HL-60 (cell line): Measurements from ENCODE around the gene IFIT3.

Experiments
- DNase-seq, 2 experiments: peaks; one replicate each; pipeline ENCODE4 v3.0.0-alpha.2; 2010 to 2020; ENCODE audit warnings: low read depth in 1 of 2, low spot score in 1 of 2
- H3K27ac ChIP-seq: fragments of 250-450 bp; sonication (Bioruptor Pico); replicated peaks from 2 replicates; pipeline ENCODE4 v1.5.1; 2020; ENCODE audit warnings: mild to moderate bottlenecking, moderate library complexity
- H3K27me3 ChIP-seq: fragments of 250-450 bp; sonication (Bioruptor Pico); 2 replicates; pipeline ENCODE4 v1.5.1; 2021; ENCODE audit warnings: mild to moderate bottlenecking, moderate library complexity; ENCODE audit not compliant: insufficient read depth, poor library complexity, severe bottlenecking
- H3K4me3 ChIP-seq: replicated peaks from 2 replicates; pipeline ENCODE4 v1.5.1; 2011; ENCODE audit warnings: mild to moderate bottlenecking, control low read depth, low read length; ENCODE audit not compliant: insufficient read depth
- GABPA ChIP-seq: IDR thresholded peaks from 2 replicates; pipeline ENCODE4 v1.6.1; 2012; ENCODE audit warnings: low read depth
- POLR2AphosphoS5 ChIP-seq: IDR thresholded peaks from 2 replicates; pipeline ENCODE4 v1.6.1; 2012; ENCODE audit warnings: low read depth
- SPI1 ChIP-seq: IDR thresholded peaks from 2 replicates; pipeline ENCODE4 v1.6.1; 2012; ENCODE audit warnings: low read depth, mild to moderate bottlenecking, borderline replicate concordance
- TF ChIP-seq, protein P1 (sequence below): IDR thresholded peaks from 2 replicates; pipeline ENCODE4 v1.6.1; 2012; ENCODE audit warnings: low read depth; ENCODE audit not compliant: insufficient replicate concordance
- TF ChIP-seq, protein P2 (sequence below): IDR thresholded peaks from one replicate; pipeline ENCODE4 v1.5.1; 2011; ENCODE audit warnings: low read length, control low read depth, inconsistent platforms; ENCODE audit not compliant: insufficient read depth

Gene IFIT3

DNA sequence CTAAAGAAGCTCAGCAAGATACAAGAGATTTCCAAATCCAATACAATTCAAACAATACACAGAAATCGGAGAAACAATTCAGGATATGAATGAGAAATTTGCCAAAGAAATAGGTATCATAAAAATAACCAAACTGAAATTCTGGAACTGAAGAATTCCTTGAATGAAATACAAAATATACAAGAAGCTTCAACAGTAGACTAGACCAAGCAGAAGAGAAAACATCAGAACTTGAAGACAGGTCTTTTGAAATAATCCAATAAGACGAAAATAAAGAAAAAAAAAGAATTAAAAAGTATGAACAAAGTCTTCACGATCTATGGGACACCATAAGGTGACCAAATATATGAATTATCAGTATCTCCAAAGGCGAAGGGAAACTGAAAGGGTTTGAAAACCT is 28.8 kb upstream of the IFIT3 start:
- no peak overlapping the region for H3K27ac ChIP-seq
- no peak for TF ChIP-seq POLR2AphosphoS5
- TF ChIP-seq SPI1 = no peak
- TF ChIP-seq GABPA = no peak
- TF ChIP-seq, protein P1, sequence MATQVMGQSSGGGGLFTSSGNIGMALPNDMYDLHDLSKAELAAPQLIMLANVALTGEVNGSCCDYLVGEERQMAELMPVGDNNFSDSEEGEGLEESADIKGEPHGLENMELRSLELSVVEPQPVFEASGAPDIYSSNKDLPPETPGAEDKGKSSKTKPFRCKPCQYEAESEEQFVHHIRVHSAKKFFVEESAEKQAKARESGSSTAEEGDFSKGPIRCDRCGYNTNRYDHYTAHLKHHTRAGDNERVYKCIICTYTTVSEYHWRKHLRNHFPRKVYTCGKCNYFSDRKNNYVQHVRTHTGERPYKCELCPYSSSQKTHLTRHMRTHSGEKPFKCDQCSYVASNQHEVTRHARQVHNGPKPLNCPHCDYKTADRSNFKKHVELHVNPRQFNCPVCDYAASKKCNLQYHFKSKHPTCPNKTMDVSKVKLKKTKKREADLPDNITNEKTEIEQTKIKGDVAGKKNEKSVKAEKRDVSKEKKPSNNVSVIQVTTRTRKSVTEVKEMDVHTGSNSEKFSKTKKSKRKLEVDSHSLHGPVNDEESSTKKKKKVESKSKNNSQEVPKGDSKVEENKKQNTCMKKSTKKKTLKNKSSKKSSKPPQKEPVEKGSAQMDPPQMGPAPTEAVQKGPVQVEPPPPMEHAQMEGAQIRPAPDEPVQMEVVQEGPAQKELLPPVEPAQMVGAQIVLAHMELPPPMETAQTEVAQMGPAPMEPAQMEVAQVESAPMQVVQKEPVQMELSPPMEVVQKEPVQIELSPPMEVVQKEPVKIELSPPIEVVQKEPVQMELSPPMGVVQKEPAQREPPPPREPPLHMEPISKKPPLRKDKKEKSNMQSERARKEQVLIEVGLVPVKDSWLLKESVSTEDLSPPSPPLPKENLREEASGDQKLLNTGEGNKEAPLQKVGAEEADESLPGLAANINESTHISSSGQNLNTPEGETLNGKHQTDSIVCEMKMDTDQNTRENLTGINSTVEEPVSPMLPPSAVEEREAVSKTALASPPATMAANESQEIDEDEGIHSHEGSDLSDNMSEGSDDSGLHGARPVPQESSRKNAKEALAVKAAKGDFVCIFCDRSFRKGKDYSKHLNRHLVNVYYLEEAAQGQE = no peak
- TF ChIP-seq, protein P2, sequence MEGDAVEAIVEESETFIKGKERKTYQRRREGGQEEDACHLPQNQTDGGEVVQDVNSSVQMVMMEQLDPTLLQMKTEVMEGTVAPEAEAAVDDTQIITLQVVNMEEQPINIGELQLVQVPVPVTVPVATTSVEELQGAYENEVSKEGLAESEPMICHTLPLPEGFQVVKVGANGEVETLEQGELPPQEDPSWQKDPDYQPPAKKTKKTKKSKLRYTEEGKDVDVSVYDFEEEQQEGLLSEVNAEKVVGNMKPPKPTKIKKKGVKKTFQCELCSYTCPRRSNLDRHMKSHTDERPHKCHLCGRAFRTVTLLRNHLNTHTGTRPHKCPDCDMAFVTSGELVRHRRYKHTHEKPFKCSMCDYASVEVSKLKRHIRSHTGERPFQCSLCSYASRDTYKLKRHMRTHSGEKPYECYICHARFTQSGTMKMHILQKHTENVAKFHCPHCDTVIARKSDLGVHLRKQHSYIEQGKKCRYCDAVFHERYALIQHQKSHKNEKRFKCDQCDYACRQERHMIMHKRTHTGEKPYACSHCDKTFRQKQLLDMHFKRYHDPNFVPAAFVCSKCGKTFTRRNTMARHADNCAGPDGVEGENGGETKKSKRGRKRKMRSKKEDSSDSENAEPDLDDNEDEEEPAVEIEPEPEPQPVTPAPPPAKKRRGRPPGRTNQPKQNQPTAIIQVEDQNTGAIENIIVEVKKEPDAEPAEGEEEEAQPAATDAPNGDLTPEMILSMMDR = no peak
- H3K4me3 ChIP-seq = no peak overlapping the region
- DNase-seq = no peak
- H3K27me3 ChIP-seq = no peaks in the 10 kb centered on the region

DNA sequence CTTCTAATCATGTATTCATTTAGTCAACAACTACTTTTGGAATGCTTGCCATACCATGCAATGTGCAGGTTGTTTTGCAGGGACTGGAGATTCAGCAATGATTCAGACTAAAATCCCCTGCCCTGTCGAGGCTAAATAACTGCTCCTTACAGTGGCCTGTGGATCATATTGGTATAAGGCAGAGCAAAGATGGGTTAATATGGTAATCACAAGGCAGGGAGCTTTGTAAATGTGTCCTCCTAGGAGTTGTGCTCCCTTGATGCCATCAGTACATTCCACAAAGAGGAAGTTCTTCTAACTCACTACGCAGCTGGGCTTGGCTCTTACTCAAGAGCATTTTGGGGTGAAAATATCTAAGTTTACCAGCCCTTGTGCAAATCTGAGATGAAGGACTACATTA is 26.6 kb upstream of the IFIT3 start:
- Histone ChIP-seq H3K4me3 (peak overlapping the region; percentile 37), H3K27me3 (no peaks in the 10 kb centered on the region), H3K27ac (peak overlapping the region; percentile 63)
- peak; percentile 78 to 81 for DNase-seq
- TF ChIP-seq, protein P1 = no peak
- TF ChIP-seq SPI1 (peak; percentile 58; the same call in 1 of the 2 replicates), GABPA (no peak)
- TF ChIP-seq, protein P2 = no peak

DNA sequence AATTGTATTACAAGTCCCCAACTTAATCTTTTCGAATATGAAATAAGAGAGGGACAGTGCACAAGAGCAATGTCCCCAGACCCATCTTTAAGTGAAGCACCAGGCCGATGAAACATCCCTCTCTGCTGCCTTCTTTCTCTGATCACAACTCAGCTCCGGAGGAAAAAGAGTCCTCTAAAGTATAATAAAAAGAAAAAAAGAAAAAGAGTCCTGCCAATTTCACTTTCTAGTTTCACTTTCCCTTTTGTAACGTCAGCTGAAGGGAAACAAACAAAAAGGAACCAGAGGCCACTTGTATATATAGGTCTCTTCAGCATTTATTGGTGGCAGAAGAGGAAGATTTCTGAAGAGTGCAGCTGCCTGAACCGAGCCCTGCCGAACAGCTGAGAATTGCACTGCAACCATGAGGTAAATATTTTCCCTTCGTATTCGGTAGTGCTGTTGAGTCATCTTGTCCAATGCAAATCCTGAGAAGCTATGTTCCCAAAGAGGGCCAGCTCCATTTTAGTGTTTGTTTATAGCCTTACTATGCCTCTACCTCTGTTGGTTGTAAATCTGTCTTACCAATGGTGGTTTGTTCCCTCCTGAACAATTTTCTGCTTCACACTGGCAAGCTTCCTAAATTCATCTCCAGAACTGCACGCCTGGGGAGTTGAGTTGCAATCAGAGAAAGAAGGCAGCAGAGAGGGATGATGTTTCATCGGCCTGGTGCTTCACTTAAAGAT is 25.9 kb upstream of the IFIT3 start, which contains the start of gene IFIT2:
Gene IFIT2 (plus strand): TSS at position 326 of the 725 bp plus-strand sequence. CDS start 78 bp downstream, at position 404.
- TF ChIP-seq, protein P1 = no peak
- TF ChIP-seq GABPA (no peak), SPI1 (no peak), POLR2AphosphoS5 (peak; percentile 55; the same call in 1 of the 2 replicates)
- TF ChIP-seq, protein P2 = no peak
- peak; percentile 38 to 56 for DNase-seq
- Histone ChIP-seq H3K4me3 (peak within 1 kb of the TSS; percentile 37), H3K27ac (peak within 1 kb of the TSS; percentile 63), H3K27me3 (no peaks in the 10 kb centered on the region)
